Fibroblast of lung (primary cell): ENCODE results near the gene RIT2.

Experiments used
- EZH2 ChIP-seq: IDR thresholded peaks from 2 replicates; pipeline ENCODE4 v1.5.1; 2012; ENCODE audit warnings: low read length, control low read depth, mild to moderate bottlenecking; ENCODE audit errors: missing control alignments
- TF ChIP-seq, protein P1 (sequence below), 2 donors: IDR thresholded peaks in 1 of 2; conservative IDR thresholded peaks in 1 of 2; 1 replicate in 1 of 2; 2 replicates in 1 of 2; pipeline ENCODE4 v1.5.1; 2011 to 2012; ENCODE audit warnings: low read length in 2 of 2, control low read depth in 1 of 2, inconsistent platforms in 1 of 2, low read depth in 1 of 2, mild to moderate bottlenecking in 1 of 2

GRCh38 chr18:42742474-42742873 lies 373.0 kb downstream of the RIT2 start:
- TF ChIP-seq, protein P1, sequence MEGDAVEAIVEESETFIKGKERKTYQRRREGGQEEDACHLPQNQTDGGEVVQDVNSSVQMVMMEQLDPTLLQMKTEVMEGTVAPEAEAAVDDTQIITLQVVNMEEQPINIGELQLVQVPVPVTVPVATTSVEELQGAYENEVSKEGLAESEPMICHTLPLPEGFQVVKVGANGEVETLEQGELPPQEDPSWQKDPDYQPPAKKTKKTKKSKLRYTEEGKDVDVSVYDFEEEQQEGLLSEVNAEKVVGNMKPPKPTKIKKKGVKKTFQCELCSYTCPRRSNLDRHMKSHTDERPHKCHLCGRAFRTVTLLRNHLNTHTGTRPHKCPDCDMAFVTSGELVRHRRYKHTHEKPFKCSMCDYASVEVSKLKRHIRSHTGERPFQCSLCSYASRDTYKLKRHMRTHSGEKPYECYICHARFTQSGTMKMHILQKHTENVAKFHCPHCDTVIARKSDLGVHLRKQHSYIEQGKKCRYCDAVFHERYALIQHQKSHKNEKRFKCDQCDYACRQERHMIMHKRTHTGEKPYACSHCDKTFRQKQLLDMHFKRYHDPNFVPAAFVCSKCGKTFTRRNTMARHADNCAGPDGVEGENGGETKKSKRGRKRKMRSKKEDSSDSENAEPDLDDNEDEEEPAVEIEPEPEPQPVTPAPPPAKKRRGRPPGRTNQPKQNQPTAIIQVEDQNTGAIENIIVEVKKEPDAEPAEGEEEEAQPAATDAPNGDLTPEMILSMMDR (conservative IDR thresholded peaks at IDR 0.05 in 1 of 2, IDR thresholded peaks at IDR 0.05 in 1 of 2; ENCODE audit: low read depth in 1 of 2, low read length in 2 of 2): no peak
- no peak for TF ChIP-seq EZH2
